Endothelial cell of umbilical vein (primary cell): ENCODE data around the gene IMPDH2. TPM values are rescaled to one million over a fixed set of nuclear protein-coding genes. Genes with fewer than 3 reads are reported as not detected.

Experiments used
- BruUV-seq: library from RNA; stranded (reverse); fragments of 400-500 nt; replicated peaks from 2 replicates; lab custom pipeline; 2021; lab: Mats Ljungman, UMichigan
- CTCF ChIA-PET: fragments of 300-600, 350-600 bp; sonication (Branson Sonifier 250); formaldehyde crosslinking; loops from one replicate; lab custom pipeline; 2021; ENCODE audit warnings: antibody characterized with exemption, inconsistent platforms; lab: Charles Lee
- POLR2A ChIA-PET: fragments of 300-600, 350-600 bp; sonication (Branson Sonifier 250); formaldehyde crosslinking; loops from one replicate; lab custom pipeline; 2021; ENCODE audit warnings: antibody characterized with exemption, inconsistent platforms; lab: Charles Lee
- DNase-seq: peaks from one replicate; pipeline ENCODE4 v3.0.0-alpha.2; 2011; ENCODE audit warnings: low read depth, low spot score
- FAIRE-seq: peaks from 2 replicates; lab custom pipeline; 2011; peaks lifted over from hg19 to GRCh38; lab: Jason Lieb, UNC
- H2AFZ ChIP-seq: 2 replicates; pipeline ENCODE4 v1.6.0; 2012; ENCODE audit warnings: low read depth, low read length, control low read depth, inconsistent platforms
- H3K27ac ChIP-seq: 2 replicates; pipeline ENCODE4 v1.5.1; 2011; ENCODE audit warnings: low read depth, mild to moderate bottlenecking, control low read depth, low read length, moderate library complexity; ENCODE audit not compliant: insufficient read depth
- H3K27me3 ChIP-seq, 2 experiments: 2 replicates each; pipeline versions ENCODE4 v1.6.0 to v1.6.1; 2011; ENCODE audit warnings: low read length in 2 of 2, mixed read lengths in 1 of 2; ENCODE audit not compliant: control insufficient read depth in 2 of 2, insufficient read depth in 2 of 2
- H3K36me3 ChIP-seq, 2 experiments: 2 replicates in 1 of 2; 3 replicates in 1 of 2; pipeline ENCODE4 v1.5.1; 2011; ENCODE audit warnings: low read length in 2 of 2, mild to moderate bottlenecking in 1 of 2, moderate library complexity in 1 of 2; ENCODE audit not compliant: control insufficient read depth in 2 of 2, insufficient read depth in 2 of 2; ENCODE audit errors: extremely low read depth in 1 of 2
- H3K4me1 ChIP-seq: 3 replicates; pipeline ENCODE4 v1.5.1; 2011; ENCODE audit warnings: mild to moderate bottlenecking, low read length; ENCODE audit not compliant: control insufficient read depth, insufficient read depth; ENCODE audit errors: extremely low read depth
- H3K4me2 ChIP-seq: 2 replicates; pipeline ENCODE4 v1.6.1; 2011; ENCODE audit warnings: low read length, control low read depth, mixed read lengths; ENCODE audit not compliant: insufficient read depth
- H3K4me3 ChIP-seq, 3 experiments: fragments of 200-600 bp in 1 of 3; sonication (generic), shearing (Covaris generic) in 1 of 3; replicated peaks in 1 of 3; 2 replicates each; pipeline ENCODE4 v1.5.1; 2011 to 2016; ENCODE audit warnings: control low read depth in 3 of 3, low read length in 3 of 3, mild to moderate bottlenecking in 2 of 3, inconsistent platforms in 1 of 3, low read depth in 1 of 3, moderate library complexity in 1 of 3; ENCODE audit not compliant: insufficient read depth in 1 of 3
- H3K79me2 ChIP-seq: 2 replicates; pipeline ENCODE4 v1.6.0; 2012; ENCODE audit warnings: low read length, inconsistent platforms; ENCODE audit not compliant: control insufficient read depth, insufficient read depth
- H3K9ac ChIP-seq: replicated peaks from 2 replicates; pipeline ENCODE3; 2011; ENCODE audit warnings: low read length, control low read depth; ENCODE audit not compliant: insufficient read depth; ENCODE audit errors: extremely low read depth
- H3K9me1 ChIP-seq: replicated peaks from 3 replicates; pipeline ENCODE4 v1.6.0; 2011; ENCODE audit warnings: mild to moderate bottlenecking, low read length; ENCODE audit not compliant: control insufficient read depth, insufficient read depth; ENCODE audit errors: extremely low read depth
- H3K9me3 ChIP-seq: replicated peaks from 2 replicates; pipeline ENCODE4 v1.5.1; 2012; ENCODE audit warnings: low read length, inconsistent platforms; ENCODE audit not compliant: control insufficient read depth, insufficient read depth
- H4K20me1 ChIP-seq: replicated peaks from 2 replicates; pipeline ENCODE3; 2011; ENCODE audit warnings: mild to moderate bottlenecking, low read length; ENCODE audit not compliant: control insufficient read depth, insufficient read depth; ENCODE audit errors: extremely low read depth
- EZH2 ChIP-seq: IDR thresholded peaks from 2 replicates; pipeline ENCODE4 v1.6.1; 2012; ENCODE audit warnings: borderline replicate concordance, low read depth, mild to moderate bottlenecking, moderate library complexity, low read length, inconsistent platforms; ENCODE audit not compliant: severe bottlenecking
- FOS ChIP-seq: IDR thresholded peaks from 2 replicates; pipeline ENCODE4 v1.6.1; 2011; ENCODE audit warnings: mild to moderate bottlenecking, low read length, moderate library complexity, borderline replicate concordance; ENCODE audit not compliant: insufficient read depth
- GATA2 ChIP-seq: IDR thresholded peaks from 2 replicates; pipeline ENCODE4 v1.7.0; 2011; ENCODE audit warnings: low read depth, mild to moderate bottlenecking, moderate library complexity, mixed read lengths, low read length; ENCODE audit not compliant: insufficient read length, insufficient read depth
- MYC ChIP-seq: IDR thresholded peaks from one replicate; pipeline ENCODE4 v1.6.1; 2011; ENCODE audit warnings: mild to moderate bottlenecking, low read depth, low read length
- POLR2A ChIP-seq: IDR thresholded peaks from 2 replicates; pipeline ENCODE4 v1.6.1; 2012; ENCODE audit warnings: low read depth, mild to moderate bottlenecking, control low read depth, low read length
- POLR2AphosphoS5 ChIP-seq: IDR thresholded peaks from 2 replicates; pipeline ENCODE4 v1.6.1; 2012; ENCODE audit warnings: low read depth, mild to moderate bottlenecking, control low read depth, low read length, moderate library complexity; ENCODE audit not compliant: insufficient read depth
- dilution Hi-C: fragments of 300-500 bp; cut with MboI; formaldehyde crosslinking; loops from one replicate; pipeline ENCODE4 v1.15.0; 2019; ENCODE audit warnings: low sequenced_read_pairs; ENCODE audit not compliant: extremely low pct_ligation_motif_present
- intact Hi-C: fragments of 100-400 bp; cut with micrococcal nuclease; formaldehyde crosslinking; loops from one replicate; pipeline ENCODE4 v1.10.0; 2022
- polyA plus RNA-seq, 4 experiments: library from polyadenylated mRNA; depleted of rRNA in 3 of 4; stranded (reverse) in 3 of 4; unstranded in 1 of 4; fragments of >200 nt; gene quantifications; 2 replicates each; pipeline versions ENCODE4 v1.2.1 to v1.2.3, GENCODE V29; 2011 to 2012; ENCODE audit warnings: missing spikeins in 1 of 4
- total RNA-seq: library from RNA; stranded (reverse); gene quantifications from 2 replicates; pipeline ENCODE4 v1.2.3, GENCODE V29; 2021

IMPDH2 gene
- total and polyA plus RNA-seq, 2 donors (not counting 3 experiments of a cell fraction or from before 2014, with no cell fraction given) = 167 to 189 TPM

DNA sequence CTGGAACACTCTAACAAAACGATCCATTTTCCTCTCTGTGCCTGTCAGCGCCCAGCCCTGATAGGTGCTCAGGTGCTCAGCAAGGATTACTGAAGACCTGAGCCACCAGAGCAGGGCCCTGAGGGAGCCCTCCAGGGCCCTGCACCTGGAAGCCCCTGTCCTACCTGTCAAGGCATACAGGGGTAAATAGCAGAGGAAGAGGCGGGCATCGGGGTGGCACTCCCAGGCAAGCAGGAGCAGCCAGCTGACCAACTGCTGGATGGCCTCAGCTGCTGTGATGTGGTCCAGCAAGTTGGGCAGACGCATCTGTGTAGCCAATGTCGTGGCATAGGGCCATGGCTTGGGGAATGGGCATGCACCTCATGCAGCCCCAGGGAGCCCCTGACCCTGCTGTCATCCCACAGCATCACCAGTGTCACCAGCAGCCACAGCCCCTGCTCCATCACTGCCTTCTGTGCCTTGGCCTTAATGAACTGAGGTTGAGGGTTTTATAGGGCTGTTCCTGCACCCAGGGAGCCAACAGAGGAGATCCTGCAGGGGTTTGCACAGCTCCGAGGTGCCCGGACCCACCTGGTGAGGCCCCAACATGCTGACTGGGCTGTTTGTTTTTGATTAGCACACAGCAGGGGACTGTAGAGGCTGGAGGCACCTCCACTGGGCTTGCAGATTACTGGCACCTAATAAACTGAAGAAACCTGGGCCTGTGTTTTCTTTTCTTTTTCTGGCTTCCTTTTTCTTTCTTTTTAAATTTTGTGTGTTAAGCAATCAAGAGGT is 29.9 kb downstream of the IMPDH2 start:
- no peak for TF ChIP-seq EZH2
- no peak for TF ChIP-seq FOS
- no peak for TF ChIP-seq GATA2
- TF ChIP-seq POLR2AphosphoS5 = no peak
- no peak for TF ChIP-seq MYC
- TF ChIP-seq POLR2A = no peak
- Histone ChIP-seq H3K4me2 (no peak overlapping the region), H3K27me3 (no peaks in the 10 kb centered on the region), H3K36me3 (peaks cover 0 to under 1% of the 10 kb centered on the region in 2 experiments), H3K27ac (no peak overlapping the region), H3K4me1 (no peaks in the 10 kb centered on the region), H2AFZ (no peak overlapping the region), H3K4me3 (no peak overlapping the region), H3K9me1 (no peaks in the 10 kb centered on the region), H3K9ac (no peak overlapping the region), H3K9me3 (no peaks in the 10 kb centered on the region), H4K20me1 (no peaks in the 10 kb centered on the region), H3K79me2 (no peaks in the 10 kb centered on the region)
- ChIA-PET CTCF (interaction anchor here (1.4 to 2.3 kb wide), 3 partner anchors 10 to 11 kb away, joined by 3 to 8 read pairs (median 5); partner anchors contain the start of gene P4HTM), POLR2A (no interaction called here)
- no peak for DNase-seq
- no peak for FAIRE-seq
- no TSS peak for BruUV-seq
- intact Hi-C loops = no loop called here
- dilution Hi-C loops = no loop called here
